HG03139 (cell line): Measurements from ENCODE around the gene UQCRQ.

ENCODE experiments used
- ATAC-seq: cut with Tn5 transposase; IDR thresholded peaks from one replicate; pipeline ENCODE4 v1.9.1; 2021; ENCODE audit not compliant: unreplicated experiment

The UQCRQ gene

DNA sequence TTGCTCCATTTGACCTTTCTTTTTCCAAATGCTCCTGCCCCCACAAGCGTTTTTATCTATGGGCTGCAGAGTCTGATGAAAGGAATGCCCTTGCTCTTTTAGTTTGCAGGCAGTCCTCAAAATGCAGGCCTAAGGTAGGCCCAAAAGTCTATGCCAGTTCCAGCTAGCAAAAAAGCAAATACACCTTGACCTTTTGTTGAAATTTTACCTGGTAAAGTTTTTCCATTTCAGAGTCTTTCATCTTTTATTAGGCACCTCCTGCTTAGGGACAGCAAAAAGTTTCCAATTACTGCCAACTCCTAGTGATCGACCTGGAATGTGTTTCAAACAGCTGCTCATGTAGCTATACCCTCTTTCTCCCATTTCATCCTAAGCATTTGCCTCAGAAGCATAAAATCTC lies 4.4 kb downstream of the UQCRQ start:
- ATAC-seq, result no peak

DNA sequence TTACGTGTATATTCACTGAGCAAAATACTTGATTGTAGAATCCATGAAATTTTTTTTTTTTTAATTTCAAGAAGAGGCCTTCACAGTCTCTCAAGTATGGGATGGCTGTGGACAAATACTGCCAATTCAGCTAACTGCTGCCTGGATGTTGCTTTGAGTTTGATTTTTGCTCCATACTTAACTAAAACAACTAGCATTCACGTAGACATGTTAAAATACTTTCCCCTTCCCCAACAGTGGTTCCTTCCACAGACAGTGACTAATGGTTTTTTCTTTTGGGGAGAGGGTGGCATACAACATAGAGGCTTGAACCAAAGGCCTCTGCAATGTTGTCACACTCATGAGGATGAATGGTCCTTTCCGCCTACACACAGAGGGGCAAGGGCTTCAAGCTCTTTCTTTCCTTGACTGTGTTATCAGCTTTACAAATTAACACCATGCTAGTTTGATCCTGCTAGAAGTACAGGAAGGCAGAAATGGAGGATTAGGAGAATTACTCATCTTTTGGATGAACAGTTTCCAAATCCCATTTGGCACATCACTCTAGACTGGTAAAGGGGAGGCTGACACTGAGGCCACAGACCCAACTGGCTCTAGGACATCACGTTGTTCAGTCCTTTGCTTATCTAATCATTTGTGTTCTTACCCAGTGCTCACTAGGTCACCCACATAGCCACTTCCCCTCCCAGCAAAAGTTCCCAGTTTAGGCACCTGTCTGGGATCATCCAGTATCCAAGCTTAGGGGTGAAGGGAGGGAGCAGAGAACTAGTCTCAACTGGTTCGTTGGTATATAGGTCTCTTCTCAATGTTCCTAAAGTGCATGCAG lies 5.2 kb downstream of the UQCRQ start:
- ATAC-seq, result no peak

DNA sequence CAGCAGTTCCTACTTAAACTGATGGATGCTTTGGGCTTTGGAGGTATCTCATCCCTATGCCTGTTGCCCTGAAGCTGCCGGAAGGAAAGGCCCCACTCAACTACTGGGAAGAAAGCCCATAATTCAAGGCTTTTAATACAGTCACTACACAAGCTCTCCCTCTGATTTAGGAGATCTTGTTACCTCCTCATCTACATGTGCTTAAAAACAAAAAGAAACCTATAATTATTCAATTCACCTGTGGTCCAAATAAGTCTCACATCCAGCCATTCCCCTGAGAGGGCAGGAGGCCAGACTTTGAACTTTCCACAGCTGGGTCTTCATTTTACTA lies 6.3 kb downstream of the UQCRQ start:
- ATAC-seq, result no peak

DNA sequence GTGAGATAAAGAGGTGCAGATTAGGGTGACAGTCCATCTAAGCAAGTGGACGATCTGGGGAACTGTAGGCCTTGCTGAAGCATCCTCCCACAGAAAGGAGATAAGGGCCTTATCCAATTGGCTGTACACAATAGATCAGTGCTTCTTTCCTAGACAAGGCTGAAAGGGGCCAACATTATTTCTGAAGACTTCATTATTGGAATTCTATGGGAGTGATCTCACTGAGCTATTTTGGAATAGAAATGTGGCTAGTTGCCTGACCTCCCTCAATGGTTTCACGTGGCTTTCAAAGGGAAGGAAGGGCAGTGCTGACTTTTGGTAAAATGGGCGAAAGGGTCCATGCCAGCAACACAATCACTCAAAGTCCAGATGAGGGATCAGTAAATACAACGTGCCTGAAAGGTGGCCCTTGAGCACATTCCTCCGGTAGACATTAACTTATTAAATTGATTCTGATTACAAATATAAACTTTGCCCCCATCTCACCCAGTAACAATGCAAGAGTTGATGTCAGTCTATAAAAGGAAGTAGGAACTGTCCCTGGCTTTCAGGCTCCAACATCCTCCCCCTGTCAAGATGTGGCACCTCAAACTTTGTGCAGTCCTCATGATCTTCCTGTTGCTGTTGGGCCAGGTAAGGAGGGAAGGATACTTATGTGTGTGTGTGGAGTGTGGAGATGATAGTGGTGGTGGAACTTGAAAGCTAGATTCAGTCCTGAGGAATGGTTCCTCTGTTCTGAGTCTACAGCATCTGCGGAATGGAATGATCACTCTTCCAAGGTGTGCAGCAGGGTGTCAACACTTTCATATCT lies 6.9 kb downstream of the UQCRQ start, which contains the start of gene LEAP2:
LEAP2 (plus strand) TSS at position 550 of the 811 bp plus-strand sequence; CDS start at position 577, 27 bp downstream.
- ATAC-seq, result no peak

DNA sequence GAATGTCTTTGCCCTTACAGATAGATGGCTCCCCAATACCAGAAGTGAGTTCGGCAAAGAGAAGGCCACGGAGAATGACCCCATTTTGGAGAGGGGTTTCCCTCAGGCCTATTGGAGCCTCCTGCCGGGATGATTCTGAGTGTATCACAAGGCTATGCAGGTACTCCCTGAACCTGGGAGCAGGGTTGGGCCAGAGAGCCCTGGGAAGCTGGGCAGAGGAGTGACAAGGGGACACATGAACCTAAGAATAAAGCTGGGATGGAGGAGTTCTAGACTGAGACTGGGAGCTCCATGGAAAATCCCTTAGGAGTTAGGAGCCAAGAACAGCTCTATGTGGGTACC lies 7.5 kb downstream of the UQCRQ start:
- no peak for ATAC-seq

DNA sequence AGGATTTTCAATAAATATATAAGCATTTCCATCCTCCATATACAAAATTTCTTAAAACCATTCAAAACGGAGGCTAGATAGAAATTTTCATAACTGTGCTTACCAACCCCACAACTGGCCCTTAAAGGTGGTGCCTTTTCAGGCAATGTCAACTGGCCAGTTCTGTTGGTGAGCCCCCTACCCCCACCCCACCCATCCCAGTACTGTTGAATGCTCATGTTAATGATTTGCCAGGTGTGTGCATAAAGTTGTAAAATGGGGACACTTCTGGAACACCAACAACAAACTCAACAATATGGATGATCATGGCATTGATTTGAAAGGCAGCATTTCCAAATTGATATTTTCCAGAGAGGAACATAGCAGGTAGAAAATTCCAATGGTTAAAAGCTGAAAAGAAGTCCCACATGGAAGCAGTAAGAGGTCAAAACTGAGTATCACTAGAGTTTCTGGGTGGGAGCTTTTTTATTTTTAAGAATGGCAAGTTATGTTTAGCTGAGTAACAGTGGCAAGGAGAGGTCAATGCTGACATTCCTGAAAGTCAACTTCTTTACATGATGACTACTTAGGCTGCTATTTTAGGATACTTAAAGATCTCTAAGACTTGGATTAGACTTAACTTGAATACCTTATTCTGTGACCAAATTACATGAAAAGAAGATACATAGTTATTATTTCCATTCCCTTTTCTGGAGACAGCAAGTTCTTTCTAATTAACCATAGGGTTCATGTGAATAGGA lies 9.7 kb downstream of the UQCRQ start:
- no peak for ATAC-seq

DNA sequence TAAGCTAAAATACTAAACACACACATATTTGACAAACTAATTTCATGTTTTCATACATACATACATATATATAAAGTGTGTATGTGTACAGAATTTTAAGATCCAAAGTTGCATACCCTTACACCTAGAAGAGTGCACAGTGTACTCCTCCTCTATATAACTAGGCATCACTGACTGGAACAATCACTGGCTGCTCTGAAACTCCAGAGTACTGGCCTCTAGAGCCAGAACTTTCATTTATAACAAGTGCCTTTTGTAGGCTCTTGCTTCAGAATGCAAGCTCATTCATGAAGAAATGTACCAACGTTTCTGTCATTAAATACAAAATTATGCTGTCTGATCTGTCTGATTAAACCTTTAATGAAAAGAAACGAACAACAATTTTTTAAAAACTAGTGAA lies 11.0 kb downstream of the UQCRQ start:
- no peak for ATAC-seq

DNA sequence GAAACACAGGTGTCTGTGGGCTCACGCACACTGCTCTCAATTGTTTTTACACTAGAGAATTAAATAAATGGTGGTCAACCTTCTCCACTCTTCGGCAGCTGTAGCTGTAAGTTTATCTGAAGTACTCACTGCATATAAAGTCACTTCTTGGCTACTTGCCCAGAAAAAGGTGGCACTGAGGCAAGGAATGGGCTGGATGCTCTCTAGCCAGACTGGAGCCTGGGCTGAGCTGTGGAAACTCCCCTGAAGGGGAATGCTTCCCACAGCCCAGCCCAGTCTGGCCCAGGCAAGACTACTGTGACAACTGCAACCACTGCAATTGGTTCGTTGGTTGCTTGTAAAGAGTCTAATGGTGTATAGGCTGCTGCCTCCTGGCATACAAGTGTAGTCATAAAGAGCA lies 11.5 kb downstream of the UQCRQ start:
- ATAC-seq, result no peak

DNA sequence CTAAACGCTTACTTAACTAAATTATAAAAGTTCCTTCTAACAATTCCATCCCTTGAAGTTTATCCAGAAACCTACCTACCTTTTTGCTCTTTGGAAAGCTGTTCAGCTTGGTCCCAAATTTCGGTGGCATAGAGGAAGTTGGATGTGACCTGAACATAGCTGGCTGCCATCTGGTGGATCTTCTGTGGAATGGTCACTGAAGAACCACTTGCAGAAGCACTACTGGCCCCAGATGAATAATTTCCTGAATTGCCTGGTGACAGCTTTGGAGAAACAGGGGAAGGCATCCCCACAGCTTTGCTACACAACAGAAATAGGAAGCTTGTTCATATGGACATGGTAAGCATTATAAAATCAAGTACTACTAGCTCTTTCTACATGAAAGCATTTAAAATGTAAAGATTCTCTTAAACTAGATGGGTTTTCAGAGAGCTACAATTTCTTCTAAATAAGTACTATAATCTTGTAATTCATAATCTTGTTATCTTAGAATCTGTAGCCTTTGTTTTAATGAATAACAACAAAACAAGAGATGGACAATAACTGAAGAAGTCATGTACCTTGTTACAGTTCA lies 16.9 kb downstream of the UQCRQ start:
- ATAC-seq, result no peak

DNA sequence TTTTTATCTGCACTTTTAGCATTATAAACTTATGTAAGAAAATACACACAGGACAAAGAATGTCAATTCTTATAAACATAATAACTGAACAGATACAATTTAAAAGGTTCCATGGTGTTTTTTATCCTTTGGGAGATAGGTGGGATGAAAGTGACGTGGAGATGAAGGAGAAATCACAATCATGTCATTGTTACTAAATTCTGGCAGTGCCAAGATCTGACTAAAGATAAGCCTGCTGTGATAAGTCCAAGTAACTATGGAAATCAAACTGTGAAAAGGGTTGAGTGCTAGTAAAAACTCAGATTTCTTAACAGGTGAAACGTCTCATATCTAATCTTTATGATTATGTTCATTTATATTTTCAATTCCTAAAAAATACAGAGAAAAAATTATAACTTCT lies 18.1 kb downstream of the UQCRQ start:
- ATAC-seq, result no peak

DNA sequence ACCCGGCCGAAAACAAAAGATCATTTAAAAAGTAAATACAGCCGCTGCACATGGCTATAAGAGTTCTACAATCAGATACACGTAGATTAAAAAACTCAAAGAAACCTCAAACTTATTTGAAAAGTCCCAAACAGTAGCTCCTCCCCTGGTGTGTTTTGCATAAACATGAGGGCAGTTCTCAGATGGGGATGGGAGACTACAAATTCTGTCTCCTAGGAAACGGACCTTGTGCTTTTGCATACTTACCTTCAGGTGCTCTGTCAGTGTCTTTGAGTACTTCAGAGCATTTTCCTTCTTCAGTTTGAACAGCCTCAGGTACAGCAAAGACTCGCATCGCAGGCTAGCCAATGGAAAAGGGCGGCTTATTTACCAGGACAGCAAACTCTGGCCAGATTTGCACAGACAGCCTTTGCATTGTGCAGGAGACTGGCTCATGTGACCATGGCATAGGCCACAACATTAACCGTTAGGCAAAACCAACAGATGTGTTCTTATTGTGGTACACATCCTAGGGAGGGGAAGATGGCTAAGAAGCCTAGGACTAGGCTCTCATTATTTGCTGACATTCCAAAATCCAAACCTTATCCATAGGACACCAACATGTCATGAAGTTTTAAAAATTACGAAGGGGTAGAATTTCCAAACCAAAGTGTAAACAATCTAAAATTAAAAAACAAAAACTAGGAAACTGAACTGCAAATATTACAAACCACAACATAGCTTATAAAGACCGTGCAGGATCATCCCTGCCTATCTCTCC lies 19.8 kb downstream of the UQCRQ start:
- no peak for ATAC-seq

DNA sequence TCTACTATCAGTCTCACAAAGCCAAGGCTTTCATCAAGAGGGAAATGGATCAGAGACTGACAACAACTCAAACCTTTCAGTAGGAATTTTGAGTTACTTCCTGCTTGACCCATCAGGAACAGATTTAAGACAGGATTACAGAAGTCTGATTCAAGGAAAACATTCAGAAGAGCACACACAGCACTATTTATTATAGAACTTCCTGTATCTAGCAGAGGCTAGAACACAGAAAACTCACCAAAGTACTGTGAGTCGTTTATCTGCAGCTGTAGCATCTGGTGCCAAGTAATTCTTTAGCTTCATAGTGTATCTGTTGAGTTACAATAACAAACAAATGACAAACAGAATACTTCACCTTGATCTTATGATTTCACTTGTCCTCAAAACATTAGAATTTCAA lies 20.8 kb downstream of the UQCRQ start:
- no peak for ATAC-seq

DNA sequence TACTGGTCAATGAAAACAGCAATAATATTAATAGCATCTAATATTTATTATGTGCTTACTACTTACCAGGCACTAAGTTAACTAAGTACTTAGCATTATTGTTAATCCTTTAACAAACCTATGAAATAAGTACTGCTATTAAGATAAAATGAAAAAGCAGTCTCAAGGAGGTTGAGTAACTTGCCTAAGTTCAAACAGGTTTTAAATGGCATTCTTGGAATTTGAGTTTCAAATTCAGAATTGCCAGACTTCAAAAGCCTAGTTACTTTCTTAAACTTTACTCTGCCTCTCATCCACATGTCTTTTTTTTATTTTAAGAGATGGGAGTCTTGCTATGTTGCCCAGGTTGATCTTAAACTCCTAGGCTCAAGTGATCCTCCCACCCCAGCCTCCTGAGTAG lies 23.1 kb downstream of the UQCRQ start:
- ATAC-seq, result no peak

DNA sequence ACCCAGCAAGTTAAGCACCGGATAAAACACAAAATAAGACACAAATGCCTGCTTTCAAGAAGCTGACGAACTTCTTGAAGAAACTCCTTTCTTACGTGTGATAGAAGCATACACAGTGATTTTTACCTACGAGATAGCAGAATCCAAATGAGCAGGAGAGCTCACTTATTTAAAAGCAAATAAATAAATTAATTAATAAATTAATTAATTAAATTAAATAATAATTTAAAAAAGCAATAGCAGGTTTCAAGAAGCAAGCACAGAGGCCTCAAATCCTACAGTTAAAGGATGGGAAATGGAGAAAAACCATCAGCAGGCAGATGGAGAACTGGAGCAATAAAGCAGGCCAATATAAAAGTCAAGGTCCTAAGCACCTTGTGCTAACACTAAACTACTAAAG lies 24.4 kb downstream of the UQCRQ start:
- no peak for ATAC-seq

DNA sequence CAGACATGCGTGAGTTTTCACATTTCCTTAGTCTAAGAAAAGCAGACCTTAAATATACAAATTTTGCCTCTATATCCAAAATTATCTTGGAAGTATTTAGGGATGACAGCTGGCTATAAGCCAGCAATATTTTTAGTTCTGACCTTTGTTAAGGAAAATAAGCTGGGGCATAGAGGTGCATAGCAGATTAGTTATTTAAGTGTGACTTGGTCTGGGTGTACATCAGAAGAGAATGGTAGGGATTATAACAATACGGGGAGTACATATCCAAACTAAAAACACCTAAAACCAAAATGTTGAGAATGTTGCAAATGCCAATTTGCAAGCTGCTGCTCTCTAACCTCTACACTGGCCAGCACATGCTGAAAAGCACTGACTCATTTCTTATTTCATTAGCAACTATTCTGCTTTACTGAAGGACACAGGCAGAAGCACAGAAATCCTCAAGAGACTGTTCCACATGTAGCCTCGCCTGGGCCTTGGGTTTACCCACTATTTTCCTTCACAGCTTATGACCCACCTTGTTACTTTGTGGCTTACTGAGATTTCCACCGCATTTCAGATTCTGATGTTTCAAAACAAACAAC lies 29.4 kb downstream of the UQCRQ start:
- no peak for ATAC-seq

DNA sequence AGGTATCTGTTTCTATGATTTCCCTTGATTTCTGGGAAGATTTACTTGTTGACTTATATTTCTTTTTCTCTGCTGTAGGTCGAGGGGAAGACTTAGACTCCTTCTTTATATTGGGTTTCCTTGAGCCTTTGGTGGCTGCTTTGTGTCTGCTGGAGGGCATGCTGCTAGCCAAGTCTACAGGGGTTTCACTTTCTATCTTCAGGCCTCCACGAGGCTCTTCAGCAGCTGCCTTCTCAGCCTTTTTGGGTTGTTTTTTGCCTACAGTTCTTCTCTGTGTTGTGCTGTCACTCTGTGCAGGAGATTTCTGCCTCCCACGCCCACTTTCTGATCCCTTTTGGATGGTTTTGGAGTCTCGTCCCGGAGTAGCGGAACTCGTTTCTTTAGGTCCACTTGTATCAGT lies 30.2 kb downstream of the UQCRQ start:
- no peak for ATAC-seq

DNA sequence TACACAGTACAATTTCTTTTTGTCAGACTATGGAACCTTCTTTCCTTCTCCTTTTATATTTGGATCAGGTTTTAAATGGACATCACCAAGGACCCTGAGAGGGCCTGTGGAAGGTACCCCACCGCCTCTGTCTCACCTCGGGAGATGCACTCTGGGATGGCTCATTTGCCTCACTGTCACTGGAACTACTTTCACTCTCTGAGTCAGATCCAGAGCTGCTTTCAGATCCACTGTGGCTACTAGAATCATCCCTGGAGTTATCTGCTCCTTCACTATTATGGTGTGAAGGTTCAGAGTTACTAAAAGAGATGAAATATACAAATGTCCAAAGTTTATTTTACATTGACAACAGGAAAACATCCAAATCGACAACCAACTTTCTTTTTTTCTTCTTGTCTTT lies 31.7 kb downstream of the UQCRQ start:
- no peak for ATAC-seq

DNA sequence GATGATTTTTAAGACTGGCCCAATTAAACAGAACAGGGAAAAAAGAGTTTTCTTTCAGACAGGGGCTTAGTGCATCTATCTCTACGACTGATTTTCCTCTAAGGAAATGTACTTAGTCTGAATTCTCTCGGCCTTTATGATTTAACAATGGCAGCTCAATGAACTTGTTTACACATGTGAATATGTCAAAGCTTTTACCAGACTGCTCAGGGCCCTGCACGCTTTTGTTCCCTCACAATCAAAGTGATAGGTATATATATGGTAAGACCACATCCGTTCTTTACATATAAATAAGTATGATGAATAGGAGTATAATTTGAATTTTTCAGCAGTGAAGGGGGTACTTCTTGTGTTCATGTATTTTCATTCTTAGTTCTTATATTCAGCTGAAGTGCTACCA lies 34.6 kb downstream of the UQCRQ start:
- no peak for ATAC-seq

DNA sequence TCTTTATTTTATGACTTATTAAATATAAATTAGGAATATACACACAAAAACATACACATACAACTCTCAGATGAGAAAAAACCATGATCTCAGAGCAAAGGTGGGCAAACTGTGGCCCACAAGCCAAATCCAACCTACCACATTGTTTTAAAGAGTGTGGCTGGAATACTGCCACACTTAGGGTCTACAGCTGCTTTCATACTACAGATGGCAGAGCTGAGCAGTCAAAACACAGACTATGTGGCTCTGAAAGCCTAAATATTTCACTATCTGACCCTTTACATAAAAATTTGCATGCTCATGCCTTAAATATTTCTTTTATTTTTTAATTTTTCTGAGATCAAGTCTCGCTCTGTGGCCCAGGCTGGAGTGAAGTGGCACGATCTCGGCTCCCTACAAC lies 35.3 kb downstream of the UQCRQ start:
- no peak for ATAC-seq

DNA sequence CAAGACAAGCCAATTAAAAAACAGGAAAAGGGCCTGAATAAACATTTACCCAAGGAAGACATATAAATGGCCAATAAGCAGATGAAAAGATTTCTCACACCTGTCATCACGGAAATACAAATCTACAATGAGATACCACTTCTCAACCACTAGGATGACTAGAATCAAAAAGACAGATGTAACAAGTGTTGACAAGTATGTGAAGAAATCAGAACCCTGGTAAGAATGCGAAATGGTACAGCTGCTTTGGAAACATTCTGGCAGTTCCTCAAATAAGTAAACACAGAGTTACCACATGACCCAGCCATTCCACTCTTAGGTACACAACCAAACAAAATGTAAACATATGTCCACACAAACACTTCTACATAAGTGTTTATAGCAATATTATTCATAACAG lies 39.5 kb downstream of the UQCRQ start:
- no peak for ATAC-seq
